Measurements from ENCODE around the gene NGRN. TPM values are rescaled to one million over a fixed set of nuclear protein-coding genes. Genes with fewer than 3 reads are reported as not detected.

The NGRN gene
- total RNA-seq, 1 experiment from 2014 or later, result 114 TPM

DNA sequence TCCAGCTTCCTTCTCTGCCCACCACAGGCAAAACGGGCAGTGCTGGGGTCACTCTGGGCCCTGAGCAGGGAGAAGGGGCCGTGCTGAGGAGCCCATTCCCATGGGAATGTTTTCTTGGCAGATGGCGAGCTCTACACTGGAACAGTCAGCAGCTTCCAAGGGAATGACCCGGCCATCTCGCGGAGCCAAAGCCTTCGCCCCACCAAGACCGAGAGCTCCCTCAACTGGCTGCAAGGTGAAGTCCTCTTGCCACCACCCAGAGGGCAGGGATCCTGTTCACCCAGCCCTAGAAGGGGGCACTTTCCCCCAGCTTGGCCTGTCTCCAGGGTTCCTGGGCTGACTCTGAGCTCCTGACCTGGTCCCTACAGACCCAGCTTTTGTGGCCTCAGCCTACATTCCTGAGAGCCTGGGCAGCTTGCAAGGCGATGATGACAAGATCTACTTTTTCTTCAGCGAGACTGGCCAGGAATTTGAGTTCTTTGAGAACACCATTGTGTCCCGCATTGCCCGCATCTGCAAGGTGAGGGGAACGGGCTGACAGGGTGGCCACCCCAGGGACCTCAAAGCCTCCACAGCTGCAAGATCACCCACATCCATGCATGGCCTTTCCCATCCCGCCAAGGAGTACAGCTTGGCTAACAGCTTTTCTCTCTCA lies 44.1 kb upstream of the NGRN start:
- CTCF ChIA-PET, result interaction anchor here (0.5 to 2.0 kb wide), 23 partner anchors 10 to 247 kb away, joined by 3 to 28 read pairs (median 4); partner anchors contain the start of genes CIB1, GDPGP1, IDH2 and SEMA4B
- Mint-ChIP-seq H3K27ac (ENCODE audit: unreplicated experiment) (no peak overlapping the region), H3K9me3 (ENCODE audit: low read depth, unreplicated experiment) (no peaks in the 10 kb centered on the region), H3K4me1 (ENCODE audit: low read depth, unreplicated experiment) (peaks cover 18% of the 10 kb centered on the region), H3K4me3 (ENCODE audit: low read depth, unreplicated experiment) (no peak overlapping the region), H3K36me3 (ENCODE audit: insufficient read depth, unreplicated experiment) (peaks cover 62% of the 10 kb centered on the region), H3K27me3 (ENCODE audit: unreplicated experiment) (no peaks in the 10 kb centered on the region)
- TF ChIP-seq, protein P1, sequence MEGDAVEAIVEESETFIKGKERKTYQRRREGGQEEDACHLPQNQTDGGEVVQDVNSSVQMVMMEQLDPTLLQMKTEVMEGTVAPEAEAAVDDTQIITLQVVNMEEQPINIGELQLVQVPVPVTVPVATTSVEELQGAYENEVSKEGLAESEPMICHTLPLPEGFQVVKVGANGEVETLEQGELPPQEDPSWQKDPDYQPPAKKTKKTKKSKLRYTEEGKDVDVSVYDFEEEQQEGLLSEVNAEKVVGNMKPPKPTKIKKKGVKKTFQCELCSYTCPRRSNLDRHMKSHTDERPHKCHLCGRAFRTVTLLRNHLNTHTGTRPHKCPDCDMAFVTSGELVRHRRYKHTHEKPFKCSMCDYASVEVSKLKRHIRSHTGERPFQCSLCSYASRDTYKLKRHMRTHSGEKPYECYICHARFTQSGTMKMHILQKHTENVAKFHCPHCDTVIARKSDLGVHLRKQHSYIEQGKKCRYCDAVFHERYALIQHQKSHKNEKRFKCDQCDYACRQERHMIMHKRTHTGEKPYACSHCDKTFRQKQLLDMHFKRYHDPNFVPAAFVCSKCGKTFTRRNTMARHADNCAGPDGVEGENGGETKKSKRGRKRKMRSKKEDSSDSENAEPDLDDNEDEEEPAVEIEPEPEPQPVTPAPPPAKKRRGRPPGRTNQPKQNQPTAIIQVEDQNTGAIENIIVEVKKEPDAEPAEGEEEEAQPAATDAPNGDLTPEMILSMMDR (IDR thresholded peaks at IDR 0.05; ENCODE audit: unreplicated experiment), result peak; percentile 74
- peak; percentile 85 for DNase-seq
- intact Hi-C loops (cut with micrococcal nuclease; ENCODE audit: unreplicated experiment), result no loop called here
- BruUV-seq (replicated peaks), result no TSS peak

DNA sequence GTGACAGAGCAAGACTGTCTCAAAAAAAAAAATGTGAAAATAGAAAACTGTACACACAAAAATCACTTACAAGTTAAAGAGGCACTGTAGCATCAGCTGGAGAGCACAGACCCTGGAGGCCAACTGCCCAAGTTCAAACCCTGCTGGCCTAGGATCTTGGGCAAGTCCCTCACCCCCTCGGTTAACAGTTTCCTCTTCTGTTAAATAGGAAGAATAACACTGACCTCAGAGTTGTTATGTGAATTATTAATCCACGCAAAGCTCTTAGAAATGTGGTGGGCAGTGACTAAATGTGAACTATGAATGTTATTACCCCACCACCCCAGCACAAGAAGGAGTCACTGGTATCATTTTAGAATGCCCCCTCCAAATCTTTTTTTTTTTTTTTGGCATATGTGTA lies 42.9 kb upstream of the NGRN start:
- TF ChIP-seq, protein P1 (IDR thresholded peaks at IDR 0.05; ENCODE audit: unreplicated experiment), result no peak
- Mint-ChIP-seq H3K4me1 (ENCODE audit: low read depth, unreplicated experiment) (peaks cover 18% of the 10 kb centered on the region), H3K27ac (ENCODE audit: unreplicated experiment) (no peak overlapping the region), H3K36me3 (ENCODE audit: insufficient read depth, unreplicated experiment) (peaks cover 64% of the 10 kb centered on the region), H3K27me3 (ENCODE audit: unreplicated experiment) (no peaks in the 10 kb centered on the region), H3K4me3 (ENCODE audit: low read depth, unreplicated experiment) (no peak overlapping the region), H3K9me3 (ENCODE audit: low read depth, unreplicated experiment) (no peaks in the 10 kb centered on the region)
- BruUV-seq (replicated peaks), result no TSS peak
- intact Hi-C loops (cut with micrococcal nuclease; ENCODE audit: unreplicated experiment), result no loop called here
- CTCF ChIA-PET, result interaction anchor here (2.0 kb wide), 1 partner anchor 80 kb away, joined by 17 read pairs; no protein-coding TSS in a partner anchor
- DNase-seq, result no peak

DNA sequence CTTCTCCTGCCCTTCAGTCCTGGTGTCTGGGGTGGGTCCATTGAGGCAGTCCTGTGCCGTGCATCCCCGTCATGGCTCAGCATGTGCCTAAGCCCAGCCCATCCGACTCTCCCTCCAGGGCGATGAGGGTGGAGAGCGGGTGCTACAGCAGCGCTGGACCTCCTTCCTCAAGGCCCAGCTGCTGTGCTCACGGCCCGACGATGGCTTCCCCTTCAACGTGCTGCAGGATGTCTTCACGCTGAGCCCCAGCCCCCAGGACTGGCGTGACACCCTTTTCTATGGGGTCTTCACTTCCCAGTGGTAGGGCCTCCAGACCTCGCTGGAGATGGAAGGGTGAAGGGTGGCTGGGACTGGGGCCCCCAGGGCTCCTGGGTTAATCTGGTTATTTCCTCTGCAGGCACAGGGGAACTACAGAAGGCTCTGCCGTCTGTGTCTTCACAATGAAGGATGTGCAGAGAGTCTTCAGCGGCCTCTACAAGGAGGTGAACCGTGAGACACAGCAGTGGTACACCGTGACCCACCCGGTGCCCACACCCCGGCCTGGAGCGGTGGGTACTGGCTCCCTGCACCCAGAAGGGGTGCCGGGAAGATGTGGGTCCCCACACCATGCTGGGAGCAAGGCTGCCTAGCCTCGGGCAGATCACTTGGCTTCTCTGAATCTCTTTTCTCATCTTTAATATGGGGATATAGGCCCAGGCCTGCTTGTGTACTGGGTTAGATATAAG lies 41.9 kb upstream of the NGRN start:
- Mint-ChIP-seq H3K4me1 (ENCODE audit: low read depth, unreplicated experiment) (peaks cover 15% of the 10 kb centered on the region), H3K4me3 (ENCODE audit: low read depth, unreplicated experiment) (no peak overlapping the region), H3K9me3 (ENCODE audit: low read depth, unreplicated experiment) (no peaks in the 10 kb centered on the region), H3K27ac (ENCODE audit: unreplicated experiment) (no peak overlapping the region), H3K27me3 (ENCODE audit: unreplicated experiment) (no peaks in the 10 kb centered on the region), H3K36me3 (ENCODE audit: insufficient read depth, unreplicated experiment) (peaks cover 74% of the 10 kb centered on the region)
- BruUV-seq (replicated peaks), result no TSS peak
- DNase-seq, result no peak
- intact Hi-C loops (cut with micrococcal nuclease; ENCODE audit: unreplicated experiment), result no loop called here
- TF ChIP-seq, protein P1 (IDR thresholded peaks at IDR 0.05; ENCODE audit: unreplicated experiment), result no peak
- CTCF ChIA-PET, result no interaction called here

GRCh38 chr15:90225047-90225446 lies 40.4 kb upstream of the NGRN start:
- Mint-ChIP-seq H3K27ac (ENCODE audit: unreplicated experiment) (no peak overlapping the region), H3K36me3 (ENCODE audit: insufficient read depth, unreplicated experiment) (peaks cover 78% of the 10 kb centered on the region), H3K4me3 (ENCODE audit: low read depth, unreplicated experiment) (no peak overlapping the region), H3K27me3 (ENCODE audit: unreplicated experiment) (no peaks in the 10 kb centered on the region), H3K4me1 (ENCODE audit: low read depth, unreplicated experiment) (peaks cover 14% of the 10 kb centered on the region), H3K9me3 (ENCODE audit: low read depth, unreplicated experiment) (no peaks in the 10 kb centered on the region)
- TF ChIP-seq, protein P1 (IDR thresholded peaks at IDR 0.05; ENCODE audit: unreplicated experiment), result no peak
- no TSS peak for BruUV-seq (replicated peaks)
- intact Hi-C loops (cut with micrococcal nuclease; ENCODE audit: unreplicated experiment), result no loop called here
- DNase-seq, result no peak
- CTCF ChIA-PET, result no interaction called here

All from Calu3 (cell line).